NCI-H146 (cell line): Measurements from ENCODE around the gene LDB3.

Source experiments
- DNase-seq: peaks from one replicate; lab custom pipeline; 2025; lab: John Stamatoyannopoulos, UW

Gene LDB3

DNA sequence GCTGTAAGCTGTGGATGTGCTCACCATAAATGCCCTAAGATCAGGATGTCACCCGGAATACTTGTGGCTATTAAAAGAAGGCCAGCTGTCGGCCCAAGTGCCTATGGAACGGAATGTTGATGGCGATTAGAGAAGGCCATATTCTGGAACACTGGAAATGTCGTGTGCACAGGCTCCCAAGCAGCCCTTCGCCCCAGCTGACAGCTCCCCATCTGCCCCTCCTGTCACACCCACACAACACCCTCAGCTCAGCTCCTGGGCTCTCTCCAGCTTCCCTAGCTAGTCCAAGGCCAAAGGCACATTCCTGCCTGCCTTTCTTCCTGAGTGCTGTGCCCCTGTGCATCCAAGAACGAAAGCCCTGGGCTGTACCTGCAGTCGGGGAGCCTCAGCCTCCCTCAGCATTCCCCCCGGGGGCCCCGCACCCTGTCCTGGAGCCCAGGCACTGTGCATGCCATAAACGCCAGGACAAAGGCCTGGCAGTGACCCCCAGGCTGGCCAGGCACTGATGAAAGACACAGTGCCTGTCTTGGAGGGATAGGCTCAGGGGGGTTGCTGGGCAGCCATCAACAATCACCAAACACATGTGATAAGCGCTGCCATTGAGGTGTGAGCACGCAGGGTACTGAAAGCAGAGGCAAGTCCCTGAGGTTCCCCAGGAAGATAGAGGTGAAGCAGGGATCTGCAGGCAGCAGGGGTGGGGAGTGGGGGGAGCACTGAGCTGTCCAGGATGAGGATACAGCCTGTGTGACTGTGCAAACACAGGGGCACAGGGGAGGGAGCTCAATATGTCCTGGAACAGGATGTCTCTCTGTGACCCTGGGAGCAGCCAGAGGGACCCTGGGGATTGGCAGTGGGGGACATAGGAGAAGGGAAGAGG is 3.7 kb upstream of the LDB3 start:
- no peak for DNase-seq

GRCh38 chr10:86665218-86665607 is 3.1 kb upstream of the LDB3 start:
- DNase-seq = no peak

DNA sequence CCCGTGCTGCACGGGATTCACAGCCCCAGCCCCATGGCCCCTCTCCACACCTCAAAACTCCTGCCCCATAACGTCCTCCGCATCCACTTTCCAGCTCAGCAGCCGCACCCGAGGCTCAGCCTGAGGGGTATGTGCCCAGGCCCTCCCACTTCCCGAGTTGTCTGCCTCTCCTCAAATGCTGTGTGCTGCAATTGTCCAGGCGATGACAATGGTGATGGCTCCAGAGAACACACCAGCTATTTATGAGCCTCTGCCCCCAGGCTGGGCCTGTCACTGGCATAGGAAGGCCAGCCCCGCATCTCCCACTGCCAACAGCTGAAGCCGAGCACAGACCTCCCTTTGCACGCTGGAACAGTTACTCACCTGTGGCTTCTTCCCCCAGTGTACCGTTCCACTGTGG is 2.4 kb upstream of the LDB3 start:
- DNase-seq = no peak

DNA sequence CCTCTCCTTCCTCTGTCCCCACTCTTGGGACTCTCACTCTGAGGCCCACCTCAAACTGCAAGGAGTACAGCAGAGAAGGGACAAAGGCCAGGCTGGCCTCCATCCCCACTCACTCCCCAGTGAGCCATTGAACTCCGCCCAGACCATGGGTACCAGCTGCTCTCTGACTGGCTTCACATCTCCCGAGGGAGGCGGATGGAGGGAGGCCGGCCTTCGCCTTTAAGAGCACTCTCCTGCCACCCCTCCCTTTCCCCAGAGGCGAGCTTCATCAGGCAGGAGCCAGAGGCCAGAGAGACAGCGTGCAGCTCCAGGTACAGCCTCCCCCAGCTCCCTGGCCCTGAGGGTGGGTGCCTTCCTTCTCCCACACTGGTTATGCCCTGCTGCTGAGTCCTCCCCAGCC is 1.8 kb upstream of the LDB3 start:
- DNase-seq = no peak

DNA sequence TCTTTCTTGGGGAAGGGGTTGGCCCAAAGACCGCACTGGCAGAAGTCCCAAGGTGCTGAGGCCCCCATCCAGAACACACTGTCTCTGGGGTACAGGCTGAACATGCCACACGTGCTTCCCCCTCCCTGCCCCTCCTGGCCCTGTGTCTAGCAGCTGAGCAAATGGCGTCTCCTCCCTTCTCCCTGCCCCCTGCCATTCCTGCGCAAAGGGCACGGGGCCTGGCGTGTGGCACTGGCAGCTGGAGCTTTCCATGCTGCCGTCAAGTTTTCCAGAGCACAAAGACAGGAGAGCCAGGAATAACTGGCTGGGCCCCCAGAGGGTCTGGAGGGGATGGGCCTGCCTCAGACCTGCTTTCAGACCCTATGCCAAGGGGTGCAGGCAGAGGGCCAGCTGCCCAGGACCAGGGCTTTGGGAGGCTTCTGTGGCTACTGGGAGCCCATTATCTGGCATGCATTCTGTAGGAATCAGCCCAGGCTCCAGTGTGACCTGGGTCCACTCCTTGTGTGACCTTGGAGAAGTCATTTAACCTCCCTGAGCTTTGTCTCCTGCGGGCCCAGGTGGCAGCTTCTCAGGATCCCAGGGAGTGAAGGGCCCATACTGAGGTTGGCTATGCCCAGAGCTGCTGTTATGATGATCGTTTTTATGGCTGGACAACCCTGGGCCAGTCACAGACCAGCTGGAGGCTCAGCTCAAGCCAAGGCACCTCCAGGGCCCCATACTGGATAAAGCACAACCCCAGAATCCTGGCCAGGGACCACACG is 710 bp upstream of the LDB3 start:
- no peak for DNase-seq

DNA sequence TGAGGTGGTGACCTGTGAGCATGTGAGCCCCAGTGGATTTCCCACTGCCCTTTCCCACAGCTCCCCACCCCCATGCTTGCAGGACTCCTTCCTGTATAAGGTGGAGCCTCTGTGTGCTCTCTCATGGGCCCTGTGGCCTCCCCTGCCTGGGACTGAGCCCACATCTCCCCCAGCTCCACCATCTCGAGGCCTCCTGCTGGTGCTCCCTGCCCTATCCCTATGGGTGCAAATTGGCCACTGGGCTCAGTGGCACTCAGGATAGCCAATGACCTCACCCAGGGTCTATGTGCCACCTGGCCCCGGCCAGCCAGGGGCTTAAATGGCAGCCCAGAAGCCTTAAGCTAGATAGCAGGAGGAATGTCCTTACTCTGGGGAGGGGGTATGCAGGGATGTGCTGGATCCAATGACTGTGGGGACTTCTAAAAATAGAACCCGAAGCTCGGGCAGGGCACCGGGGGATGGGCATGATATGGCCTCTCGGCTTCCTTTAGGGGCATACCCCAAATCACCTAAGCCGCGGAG is 2.0 kb downstream of the LDB3 start:
- DNase-seq = no peak

DNA sequence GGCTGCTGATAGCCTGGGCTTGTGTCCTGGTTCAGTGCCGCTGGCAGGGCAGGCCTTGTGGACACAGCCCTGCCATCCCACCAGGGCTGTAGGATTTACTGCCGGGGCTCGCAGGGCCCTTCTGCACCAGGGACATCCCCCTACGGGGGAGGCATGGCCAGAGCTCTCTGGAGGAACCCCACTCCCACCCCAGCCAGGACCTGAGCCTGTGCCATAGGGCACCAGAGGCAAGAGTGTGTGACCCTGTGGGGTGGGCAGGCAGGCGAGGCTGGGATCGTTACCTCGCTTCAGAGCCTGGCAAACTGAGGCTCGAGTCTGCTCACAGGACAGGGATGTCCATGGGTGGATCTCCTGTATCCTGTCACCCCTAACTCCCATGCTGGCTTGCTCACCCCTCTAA is 2.6 kb downstream of the LDB3 start:
- DNase-seq = no peak

DNA sequence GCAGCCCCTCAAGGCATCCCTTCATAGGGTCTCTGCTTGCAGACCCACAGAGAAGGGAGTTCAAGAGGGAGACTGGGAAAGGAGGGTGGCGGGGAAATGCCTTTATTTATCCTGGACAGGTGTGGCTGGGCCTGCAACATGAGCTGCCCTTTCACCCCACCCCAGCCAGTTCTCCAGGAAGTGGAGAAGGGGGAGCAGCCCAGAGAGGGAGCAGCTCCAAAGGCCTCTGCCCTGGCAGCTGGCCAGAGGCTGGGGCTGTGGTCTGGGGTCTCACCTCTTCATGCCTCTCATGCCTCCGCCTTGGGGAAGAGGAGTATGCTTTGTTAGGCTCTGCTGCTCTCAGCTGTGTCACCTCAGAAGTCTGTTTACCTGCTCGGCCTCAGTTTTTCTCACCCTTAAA is 3.1 kb downstream of the LDB3 start:
- peak; percentile 31 for DNase-seq

- no peak for DNase-seq
These were observed 3.8 kb downstream of the LDB3 start for GRCh38 chr10:86671985-86672710.

DNA sequence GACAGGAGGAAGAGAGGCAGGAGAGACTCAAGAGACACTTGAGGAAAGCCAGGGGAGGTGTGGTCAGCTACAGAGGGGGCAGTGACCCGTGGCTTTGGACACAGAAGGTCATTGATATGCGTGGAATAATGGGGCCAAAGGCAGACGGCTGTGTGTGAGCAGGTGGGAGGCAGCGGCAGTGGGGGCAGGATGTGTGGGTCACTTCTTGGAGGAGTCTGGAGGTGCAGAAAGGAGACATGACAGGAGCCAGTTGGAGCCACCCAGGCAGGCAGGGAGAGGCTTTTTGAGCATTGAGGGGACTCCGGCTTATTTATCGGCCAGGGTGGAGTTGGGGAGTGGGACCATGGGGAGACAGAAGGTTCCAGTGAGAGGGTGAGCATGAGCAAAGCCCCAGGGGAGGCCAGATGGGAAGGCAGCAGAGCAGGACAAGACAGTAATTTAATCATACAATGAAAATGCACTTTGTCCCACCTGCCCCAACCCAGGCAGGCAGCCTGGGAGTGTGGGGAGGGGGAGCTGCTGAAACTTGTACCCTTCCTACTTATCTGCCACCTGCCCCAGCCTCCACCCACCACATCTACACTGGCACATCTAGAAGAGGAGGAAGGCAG is 5.0 kb downstream of the LDB3 start:
- peak; percentile 30 for DNase-seq

- DNase-seq = peak; percentile 23
These were observed 5.7 kb downstream of the LDB3 start for GRCh38 chr10:86673827-86674581.

DNA sequence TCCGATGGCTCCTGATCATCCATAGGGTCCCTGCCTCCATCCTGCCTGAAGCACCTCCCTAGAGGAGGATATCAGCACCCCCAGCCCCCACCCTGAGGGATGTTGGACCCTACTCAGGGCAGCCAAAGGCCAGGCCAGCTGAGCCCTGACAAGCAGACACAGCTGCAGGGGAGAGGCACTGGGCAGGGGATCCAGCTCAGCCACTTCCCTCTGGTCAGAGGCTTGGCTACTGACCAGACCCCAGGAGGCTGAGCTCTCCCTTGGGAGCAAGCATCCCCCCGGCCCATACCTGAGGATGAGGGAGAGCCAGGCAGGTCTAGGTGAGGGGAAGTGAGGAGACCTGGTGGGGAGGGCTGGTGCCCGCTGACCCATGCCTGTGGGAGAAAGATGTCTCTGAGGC is 6.6 kb downstream of the LDB3 start:
- no peak for DNase-seq

GRCh38 chr10:86677374-86677773 is 9.1 kb downstream of the LDB3 start:
- no peak for DNase-seq

- DNase-seq = no peak
These were observed 10.9 kb downstream of the LDB3 start for GRCh38 chr10:86678999-86679792.

- no peak for DNase-seq
These were observed 12.7 kb downstream of the LDB3 start for GRCh38 chr10:86681047-86681446.

GRCh38 chr10:86681722-86682386 is 13.5 kb downstream of the LDB3 start:
- DNase-seq = no peak

GRCh38 chr10:86682675-86683074 is 14.4 kb downstream of the LDB3 start:
- no peak for DNase-seq

- peak; percentile 40 for DNase-seq
These were observed 16.2 kb downstream of the LDB3 start for GRCh38 chr10:86684331-86685097.

DNA sequence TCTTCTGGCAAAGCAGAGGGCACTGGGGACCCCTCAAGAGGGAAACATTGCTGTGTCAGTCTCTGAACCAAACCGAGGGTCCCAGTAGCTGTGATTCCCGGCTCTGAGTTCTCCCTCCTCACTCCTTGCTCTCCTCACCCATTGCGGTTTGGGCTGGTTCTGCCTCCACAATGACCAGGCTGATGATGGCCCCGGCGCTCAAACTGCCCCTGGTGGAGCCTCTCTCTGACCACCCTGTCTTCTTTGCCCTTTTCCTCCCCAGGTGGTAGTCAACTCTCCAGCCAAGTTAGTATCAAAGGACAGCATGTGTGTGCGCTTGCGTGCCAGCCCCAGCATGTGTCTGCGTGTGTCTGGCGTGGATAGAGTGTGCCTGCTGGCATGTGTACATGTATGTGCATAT is 17.1 kb downstream of the LDB3 start:
- DNase-seq = no peak
